HL-60 (cell line): ENCODE data around the gene SH2D3A.

Source experiments
- CTCF ChIP-seq: IDR thresholded peaks from one replicate; pipeline ENCODE4 v1.5.1; 2011; ENCODE audit warnings: low read length, control low read depth, inconsistent platforms; ENCODE audit not compliant: insufficient read depth
- POLR2AphosphoS5 ChIP-seq: IDR thresholded peaks from 2 replicates; pipeline ENCODE4 v1.6.1; 2012; ENCODE audit warnings: low read depth
- TF ChIP-seq, protein P1 (sequence below): IDR thresholded peaks from 2 replicates; pipeline ENCODE4 v1.6.1; 2012; ENCODE audit warnings: low read depth; ENCODE audit not compliant: insufficient replicate concordance

- TF ChIP-seq CTCF, result no peak
- TF ChIP-seq, protein P1, sequence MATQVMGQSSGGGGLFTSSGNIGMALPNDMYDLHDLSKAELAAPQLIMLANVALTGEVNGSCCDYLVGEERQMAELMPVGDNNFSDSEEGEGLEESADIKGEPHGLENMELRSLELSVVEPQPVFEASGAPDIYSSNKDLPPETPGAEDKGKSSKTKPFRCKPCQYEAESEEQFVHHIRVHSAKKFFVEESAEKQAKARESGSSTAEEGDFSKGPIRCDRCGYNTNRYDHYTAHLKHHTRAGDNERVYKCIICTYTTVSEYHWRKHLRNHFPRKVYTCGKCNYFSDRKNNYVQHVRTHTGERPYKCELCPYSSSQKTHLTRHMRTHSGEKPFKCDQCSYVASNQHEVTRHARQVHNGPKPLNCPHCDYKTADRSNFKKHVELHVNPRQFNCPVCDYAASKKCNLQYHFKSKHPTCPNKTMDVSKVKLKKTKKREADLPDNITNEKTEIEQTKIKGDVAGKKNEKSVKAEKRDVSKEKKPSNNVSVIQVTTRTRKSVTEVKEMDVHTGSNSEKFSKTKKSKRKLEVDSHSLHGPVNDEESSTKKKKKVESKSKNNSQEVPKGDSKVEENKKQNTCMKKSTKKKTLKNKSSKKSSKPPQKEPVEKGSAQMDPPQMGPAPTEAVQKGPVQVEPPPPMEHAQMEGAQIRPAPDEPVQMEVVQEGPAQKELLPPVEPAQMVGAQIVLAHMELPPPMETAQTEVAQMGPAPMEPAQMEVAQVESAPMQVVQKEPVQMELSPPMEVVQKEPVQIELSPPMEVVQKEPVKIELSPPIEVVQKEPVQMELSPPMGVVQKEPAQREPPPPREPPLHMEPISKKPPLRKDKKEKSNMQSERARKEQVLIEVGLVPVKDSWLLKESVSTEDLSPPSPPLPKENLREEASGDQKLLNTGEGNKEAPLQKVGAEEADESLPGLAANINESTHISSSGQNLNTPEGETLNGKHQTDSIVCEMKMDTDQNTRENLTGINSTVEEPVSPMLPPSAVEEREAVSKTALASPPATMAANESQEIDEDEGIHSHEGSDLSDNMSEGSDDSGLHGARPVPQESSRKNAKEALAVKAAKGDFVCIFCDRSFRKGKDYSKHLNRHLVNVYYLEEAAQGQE, result no peak
- TF ChIP-seq POLR2AphosphoS5, result no peak
Measured at GRCh38 chr19:6807291-6807690, 40.1 kb upstream of the SH2D3A start.
